Liver (tissue), 9 donors: Measurements from ENCODE around the gene TMPRSS11A. TPM values are rescaled to one million over a fixed set of nuclear protein-coding genes. Genes with fewer than 3 reads are reported as not detected.

Source experiments
- DNase-seq: peaks from one replicate; pipeline ENCODE4 v3.0.0-alpha.2; 2017; ENCODE audit warnings: low spot score
- H3K27ac ChIP-seq, 2 donors: one replicate each; pipeline ENCODE4 v1.7.0; 2013; ENCODE audit warnings: inconsistent platforms in 2 of 2, low read length in 2 of 2, control low read depth in 1 of 2, low read depth in 1 of 2, mild to moderate bottlenecking in 1 of 2
- H3K27me3 ChIP-seq, 4 donors: one replicate each; pipeline versions ENCODE4 v1.6.1 to v1.7.0; 2013; ENCODE audit warnings: low read length in 3 of 4, inconsistent platforms in 1 of 4, mild to moderate bottlenecking in 1 of 4, moderate library complexity in 1 of 4; ENCODE audit not compliant: control insufficient read depth in 4 of 4, insufficient read depth in 4 of 4
- H3K36me3 ChIP-seq, 4 donors: one replicate each; pipeline versions ENCODE4 v1.6.1 to v1.7.0; 2013; ENCODE audit warnings: low read length in 3 of 4, mild to moderate bottlenecking in 3 of 4, low read depth in 1 of 4, moderate library complexity in 1 of 4; ENCODE audit not compliant: control insufficient read depth in 4 of 4, insufficient read depth in 3 of 4
- H3K4me1 ChIP-seq, 4 donors: one replicate each; pipeline versions ENCODE4 v1.6.1 to v1.7.0; 2013; ENCODE audit warnings: low read length in 3 of 4, mild to moderate bottlenecking in 3 of 4, moderate library complexity in 1 of 4; ENCODE audit not compliant: control insufficient read depth in 4 of 4, insufficient read depth in 4 of 4
- H3K4me3 ChIP-seq, 3 donors: one replicate each; pipeline versions ENCODE4 v1.6.1 to v1.7.0; 2013; ENCODE audit warnings: low read length in 3 of 3, control low read depth in 1 of 3, low read depth in 1 of 3, mild to moderate bottlenecking in 1 of 3
- H3K9ac ChIP-seq, 2 donors: one replicate each; pipeline ENCODE4 v1.7.0; 2013; ENCODE audit warnings: low read length in 2 of 2, mild to moderate bottlenecking in 2 of 2, moderate library complexity in 2 of 2, control low read depth in 1 of 2, low read depth in 1 of 2
- H3K9me3 ChIP-seq, 4 donors: one replicate each; pipeline versions ENCODE4 v1.6.1 to v1.7.0; 2013; ENCODE audit warnings: low read length in 3 of 4; ENCODE audit not compliant: control insufficient read depth in 4 of 4
- EGR1 ChIP-seq, 2 donors: IDR thresholded peaks; 2 replicates each; pipeline ENCODE4 v1.6.1; 2016 to 2018; ENCODE audit warnings: antibody characterized with exemption in 2 of 2, low read depth in 2 of 2
- FOXA1 ChIP-seq: IDR thresholded peaks from 2 replicates; pipeline ENCODE4 v1.6.1; 2016; ENCODE audit warnings: antibody characterized with exemption
- FOXA2 ChIP-seq: IDR thresholded peaks from 2 replicates; pipeline ENCODE4 v1.6.1; 2016; ENCODE audit warnings: antibody characterized with exemption
- GABPA ChIP-seq, 2 donors: IDR thresholded peaks in 1 of 2; conservative IDR thresholded peaks in 1 of 2; 2 replicates each; pipeline ENCODE4 v1.6.1; 2016; ENCODE audit warnings: antibody characterized with exemption in 2 of 2, mild to moderate bottlenecking in 1 of 2, moderate library complexity in 1 of 2
- HNF4A ChIP-seq, 2 donors: conservative IDR thresholded peaks; 2 replicates each; pipeline ENCODE4 v1.6.1; 2016; ENCODE audit warnings: antibody characterized with exemption in 2 of 2, mild to moderate bottlenecking in 2 of 2
- HNF4G ChIP-seq: IDR thresholded peaks from 2 replicates; pipeline ENCODE4 v1.6.1; 2016; ENCODE audit warnings: antibody characterized with exemption
- JUND ChIP-seq, 2 donors: IDR thresholded peaks; 2 replicates each; pipeline ENCODE4 v1.6.1; 2016; ENCODE audit warnings: antibody characterized with exemption in 2 of 2
- MAX ChIP-seq: IDR thresholded peaks from 2 replicates; pipeline ENCODE4 v1.6.1; 2016; ENCODE audit warnings: antibody characterized with exemption
- NR2F2 ChIP-seq: IDR thresholded peaks from 2 replicates; pipeline ENCODE4 v1.6.1; 2016; ENCODE audit warnings: antibody characterized with exemption
- RXRA ChIP-seq, 2 donors: IDR thresholded peaks; 2 replicates each; pipeline ENCODE4 v1.6.1; 2017 to 2018; ENCODE audit warnings: antibody characterized with exemption in 2 of 2, mild to moderate bottlenecking in 1 of 2
- SP1 ChIP-seq: IDR thresholded peaks from 2 replicates; pipeline ENCODE4 v1.6.1; 2018; ENCODE audit warnings: antibody characterized with exemption, mild to moderate bottlenecking
- TAF1 ChIP-seq: conservative IDR thresholded peaks from 2 replicates; pipeline ENCODE4 v1.6.1; 2016; ENCODE audit warnings: antibody characterized with exemption, mild to moderate bottlenecking
- YY1 ChIP-seq: IDR thresholded peaks from 2 replicates; pipeline ENCODE4 v1.6.1; 2016; ENCODE audit warnings: antibody characterized with exemption, mild to moderate bottlenecking
- ZBTB33 ChIP-seq: IDR thresholded peaks from 2 replicates; pipeline ENCODE4 v1.6.1; 2016; ENCODE audit warnings: antibody characterized with exemption
- WGBS: extraction: QIAGEN DNeasy Blood & Tissue Kit; methylation state at CpG from one replicate; pipeline ENCODE4 v1.1.7; 2013; 5-methylcytosine and 5-hydroxymethylcytosine counted together
- polyA plus RNA-seq, 2 donors: library from polyadenylated mRNA; stranded (reverse) in 1 of 2; unstranded in 1 of 2; fragments of 200-250 nt in 1 of 2; fragments of >200 nt in 1 of 2; fragmentation: Nextera tagmentation in 1 of 2; extraction: Ambion mirVana in 1 of 2; gene quantifications; one replicate each; pipeline versions ENCODE4 v1.2.1 to v1.2.3, GENCODE V29; 2013 to 2015
- total RNA-seq, 2 donors: library from RNA; depleted of rRNA; stranded (reverse); fragments of >200 nt; gene quantifications; one replicate each; pipeline ENCODE4 v1.2.3, GENCODE V29; 2014
- TF ChIP-seq, protein P1 (sequence below): IDR thresholded peaks from 2 replicates; pipeline ENCODE4 v1.6.1; 2016; ENCODE audit warnings: antibody characterized with exemption
- TF ChIP-seq, protein P2 (sequence below): fragments of 150-350 bp; IDR thresholded peaks from 2 replicates; pipeline ENCODE4 v1.5.1; 2017; ENCODE audit warnings: improper control_type of control experiment, low read depth, low read length; ENCODE audit not compliant: missing input control
- donor health status: healthy.
- donor health status: healthy.
- donor health status: healthy.
- donor health status: healthy.
- donor health status: healthy.

Gene TMPRSS11A
- total and polyA plus RNA-seq, 4 donors = 0.01 TPM; not detected in 3

- H3K4me3 ChIP-seq = no peak overlapping the region
- no peak for DNase-seq
Observed at GRCh38 chr4:67980512-67980911, 17.2 kb upstream of the TMPRSS11A start.

DNA sequence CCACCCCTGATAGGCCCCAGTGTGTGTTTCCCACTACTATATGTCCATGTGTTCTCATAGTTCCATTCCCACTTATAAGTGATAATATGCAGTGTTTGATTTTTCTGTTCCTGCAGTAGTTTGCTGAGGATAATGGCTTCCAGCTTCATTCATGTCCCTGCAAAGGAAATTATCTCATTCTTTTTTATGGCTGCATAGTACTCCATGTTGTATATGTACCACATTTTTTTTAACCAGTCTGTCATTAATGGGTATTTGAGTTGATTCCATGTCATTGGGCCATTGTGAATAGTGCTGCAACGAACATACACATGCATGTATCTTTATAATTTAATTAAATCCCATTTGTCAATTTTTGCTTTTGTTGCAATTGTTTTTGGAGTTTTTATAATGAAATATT is 10.3 kb upstream of the TMPRSS11A start:
- Histone ChIP-seq H3K27me3 (no peaks in the 10 kb centered on the region), H3K4me3 (no peak overlapping the region), H3K36me3 (no peaks in the 10 kb centered on the region), H3K4me1 (no peaks in the 10 kb centered on the region), H3K9me3 (peaks cover 0 to 13% (median 0%) of the 10 kb centered on the region in 4 donors), H3K9ac (no peak overlapping the region), H3K27ac (no peak overlapping the region)
- WGBS = 67% methylated on average over 1 of the region's 1 CpG
- DNase-seq = no peak
- TF ChIP-seq FOXA2 = no peak

More at GRCh38 chr4:67980512-67980911, 17.2 kb upstream of the TMPRSS11A start:
- peaks cover 0 to 2% (median 0%) of the 10 kb centered on the region in 4 donors for H3K27me3 ChIP-seq
- no peaks in the 10 kb centered on the region for H3K36me3 ChIP-seq
- WGBS = 84% methylated on average over 6 of the region's 6 CpGs
- peaks cover 0 to 7% (median 0%) of the 10 kb centered on the region in 4 donors for H3K9me3 ChIP-seq
- no peak overlapping the region for H3K27ac ChIP-seq
- no peaks in the 10 kb centered on the region for H3K4me1 ChIP-seq
- no peak overlapping the region for H3K9ac ChIP-seq
- TF ChIP-seq HNF4A (conservative IDR thresholded peaks at IDR 0.05) (no peak), ZBTB33 (no peak), MAX (no peak), RXRA (IDR thresholded peaks at IDR 0.05) (no peak), HNF4G (no peak), YY1 (no peak)
- TF ChIP-seq, protein P1, sequence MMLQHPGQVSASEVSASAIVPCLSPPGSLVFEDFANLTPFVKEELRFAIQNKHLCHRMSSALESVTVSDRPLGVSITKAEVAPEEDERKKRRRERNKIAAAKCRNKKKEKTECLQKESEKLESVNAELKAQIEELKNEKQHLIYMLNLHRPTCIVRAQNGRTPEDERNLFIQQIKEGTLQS = no peak

DNA sequence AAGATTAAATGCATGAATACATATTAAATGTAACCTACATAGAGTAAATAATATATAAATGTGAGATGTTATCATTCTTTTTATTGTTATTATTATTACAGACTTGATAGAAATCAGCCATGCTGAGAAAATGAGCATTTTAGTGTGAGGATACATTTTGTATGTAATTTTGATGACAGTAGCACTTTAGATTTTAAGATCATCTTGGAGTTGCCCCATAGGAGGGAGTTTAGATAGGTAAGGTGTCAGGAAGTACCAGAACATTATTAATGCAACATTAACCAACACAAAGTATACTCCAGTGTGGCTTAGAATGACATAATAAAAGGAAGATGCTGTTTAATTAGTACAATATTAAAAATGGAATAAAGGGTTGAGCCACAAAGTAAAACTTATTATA is 8.4 kb downstream of the TMPRSS11A start:
- Histone ChIP-seq H3K27me3 (no peaks in the 10 kb centered on the region), H3K4me3 (no peak overlapping the region), H3K36me3 (no peaks in the 10 kb centered on the region), H3K4me1 (no peaks in the 10 kb centered on the region), H3K27ac (no peak overlapping the region), H3K9me3 (no peaks in the 10 kb centered on the region), H3K9ac (no peak overlapping the region)
- no peak for TF ChIP-seq YY1
- TF ChIP-seq, protein P1 = no peak
- TF ChIP-seq SP1 = no peak
- no peak for TF ChIP-seq HNF4A (conservative IDR thresholded peaks at IDR 0.05)
- TF ChIP-seq FOXA2 = no peak
- no peak for TF ChIP-seq JUND (IDR thresholded peaks at IDR 0.05)
- DNase-seq = no peak

DNA sequence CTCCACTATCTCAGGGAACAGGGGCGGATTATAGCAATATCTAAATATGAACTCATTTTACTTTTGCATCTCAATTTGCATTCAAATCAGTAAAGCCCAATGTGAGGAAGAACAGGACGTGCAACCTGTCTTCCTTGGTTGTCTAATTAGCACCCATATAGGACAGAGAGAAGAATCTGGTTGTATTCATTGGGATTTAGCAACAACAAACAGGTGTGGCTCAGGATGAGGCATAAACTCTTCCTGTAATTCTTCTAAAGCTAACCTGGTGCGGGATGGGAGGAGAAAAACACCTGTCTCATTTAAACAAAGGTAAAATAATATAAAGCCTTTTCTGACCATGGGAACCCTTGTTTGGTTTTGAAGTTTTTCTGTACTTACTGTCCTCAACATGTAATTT is 22.2 kb downstream of the TMPRSS11A start:
- Histone ChIP-seq H3K27ac (no peak overlapping the region), H3K36me3 (no peaks in the 10 kb centered on the region), H3K4me3 (no peak overlapping the region), H3K27me3 (no peaks in the 10 kb centered on the region), H3K9me3 (no peaks in the 10 kb centered on the region), H3K4me1 (no peaks in the 10 kb centered on the region), H3K9ac (no peak overlapping the region)
- DNase-seq = no peak
- 77% methylated on average over 3 of the region's 3 CpGs for WGBS
- TF ChIP-seq RXRA (IDR thresholded peaks at IDR 0.05) = no peak
- TF ChIP-seq NR2F2 = no peak
- TF ChIP-seq ZBTB33 = no peak
- TF ChIP-seq, protein P1 = no peak
- no peak for TF ChIP-seq JUND (IDR thresholded peaks at IDR 0.05)
- TF ChIP-seq, protein P2, sequence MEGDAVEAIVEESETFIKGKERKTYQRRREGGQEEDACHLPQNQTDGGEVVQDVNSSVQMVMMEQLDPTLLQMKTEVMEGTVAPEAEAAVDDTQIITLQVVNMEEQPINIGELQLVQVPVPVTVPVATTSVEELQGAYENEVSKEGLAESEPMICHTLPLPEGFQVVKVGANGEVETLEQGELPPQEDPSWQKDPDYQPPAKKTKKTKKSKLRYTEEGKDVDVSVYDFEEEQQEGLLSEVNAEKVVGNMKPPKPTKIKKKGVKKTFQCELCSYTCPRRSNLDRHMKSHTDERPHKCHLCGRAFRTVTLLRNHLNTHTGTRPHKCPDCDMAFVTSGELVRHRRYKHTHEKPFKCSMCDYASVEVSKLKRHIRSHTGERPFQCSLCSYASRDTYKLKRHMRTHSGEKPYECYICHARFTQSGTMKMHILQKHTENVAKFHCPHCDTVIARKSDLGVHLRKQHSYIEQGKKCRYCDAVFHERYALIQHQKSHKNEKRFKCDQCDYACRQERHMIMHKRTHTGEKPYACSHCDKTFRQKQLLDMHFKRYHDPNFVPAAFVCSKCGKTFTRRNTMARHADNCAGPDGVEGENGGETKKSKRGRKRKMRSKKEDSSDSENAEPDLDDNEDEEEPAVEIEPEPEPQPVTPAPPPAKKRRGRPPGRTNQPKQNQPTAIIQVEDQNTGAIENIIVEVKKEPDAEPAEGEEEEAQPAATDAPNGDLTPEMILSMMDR = no peak
- no peak for TF ChIP-seq HNF4A (conservative IDR thresholded peaks at IDR 0.05)
- no peak for TF ChIP-seq GABPA (IDR thresholded peaks at IDR 0.05 in 1 of 2, conservative IDR thresholded peaks at IDR 0.05 in 1 of 2)
- TF ChIP-seq EGR1 (IDR thresholded peaks at IDR 0.05; ENCODE audit: low read depth in 2 of 2) = no peak
- TF ChIP-seq FOXA1 = no peak
- no peak for TF ChIP-seq SP1
- TF ChIP-seq FOXA2 = no peak
- TF ChIP-seq MAX = no peak
- no peak for TF ChIP-seq YY1
- no peak for TF ChIP-seq TAF1
